ENCODE measurements around the gene ZNF513. TPM values are rescaled to one million over a fixed set of nuclear protein-coding genes. Genes with fewer than 3 reads are reported as not detected.

ZNF513 gene
- total and polyA plus RNA-seq, 4 experiments from 2014 or later: 3.7 to 20.1 (median 12.0) TPM

DNA sequence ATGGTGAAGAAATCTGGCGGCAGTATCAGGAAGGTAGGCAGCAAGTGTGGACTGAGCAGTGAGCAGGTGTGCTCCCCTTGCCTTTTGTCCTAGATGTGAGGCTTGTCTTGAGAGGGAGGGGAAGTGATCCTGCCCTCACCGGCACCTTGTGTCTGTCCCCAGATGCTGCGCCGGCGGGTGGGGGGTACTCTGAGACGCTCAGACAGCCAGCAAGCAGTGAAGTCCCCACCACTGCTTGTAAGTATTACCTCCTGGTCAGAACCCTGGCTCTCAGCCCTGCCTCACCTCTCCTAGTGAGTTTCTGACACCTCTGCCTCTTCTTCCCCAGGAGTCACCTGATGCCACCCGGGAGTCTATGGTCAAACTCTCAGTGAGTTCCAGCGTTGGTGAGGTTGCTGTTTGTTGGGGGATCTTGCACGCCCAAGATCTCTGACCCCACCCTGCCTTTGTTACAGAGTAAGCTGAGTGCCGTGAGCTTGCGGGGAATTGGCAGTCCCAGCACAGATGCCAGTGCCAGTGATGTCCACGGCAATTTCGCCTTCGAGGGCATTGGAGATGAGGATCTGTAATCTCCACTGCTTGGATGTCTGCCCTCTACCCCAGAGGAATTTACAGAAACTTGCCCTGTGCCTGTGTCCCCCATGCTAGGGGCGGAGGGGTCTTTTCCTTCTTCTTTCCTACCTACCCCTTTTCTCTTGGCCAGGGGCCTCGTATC, 4.2 kb downstream of the ZNF513 start:
- H3K27me3 ChIP-seq (ENCODE audit: insufficient read depth, low read length): no peaks in the 10 kb centered on the region
- Mint-ChIP-seq H3K4me3 (no peak overlapping the region), H3K9me3 (peaks cover 0 to 1% (median 0%) of the 10 kb centered on the region in 8 donors), H3K36me3 (peaks cover 33 to 77% of the 10 kb centered on the region in 2 donors), H3K27ac (peak overlapping the region in 1 of 7 donors; percentile 15), H3K27me3 (no peaks in the 10 kb centered on the region), H3K4me1 (peaks cover 29 to 53% (median 40%) of the 10 kb centered on the region in 4 donors)
- H3K36me3 ChIP-seq (ENCODE audit: insufficient read depth, low read length): peaks cover 55% of the 10 kb centered on the region
- no peaks in the 10 kb centered on the region for H3K9me3 ChIP-seq (ENCODE audit: control insufficient read depth in 1 of 2, low read length in 2 of 2)
- H3K27ac ChIP-seq (ENCODE audit: low read depth, low read length): no peak overlapping the region
- POLR2A ChIA-PET (ENCODE audit: partially characterized antibody): interaction anchor here (1.4 kb wide), 1 partner anchor 12 kb away, joined by 3 read pairs; no protein-coding TSS in a partner anchor
- CTCF ChIA-PET (ENCODE audit: partially characterized antibody): no interaction called here
- H3K4me1 ChIP-seq (ENCODE audit: insufficient read depth, low read length): peaks cover 37% of the 10 kb centered on the region
- DNase-seq: no peak
- no peak overlapping the region for H3K4me3 ChIP-seq (ENCODE audit: low read length in 2 of 2)
- intact Hi-C loops (cut with micrococcal nuclease): no loop called here

DNA sequence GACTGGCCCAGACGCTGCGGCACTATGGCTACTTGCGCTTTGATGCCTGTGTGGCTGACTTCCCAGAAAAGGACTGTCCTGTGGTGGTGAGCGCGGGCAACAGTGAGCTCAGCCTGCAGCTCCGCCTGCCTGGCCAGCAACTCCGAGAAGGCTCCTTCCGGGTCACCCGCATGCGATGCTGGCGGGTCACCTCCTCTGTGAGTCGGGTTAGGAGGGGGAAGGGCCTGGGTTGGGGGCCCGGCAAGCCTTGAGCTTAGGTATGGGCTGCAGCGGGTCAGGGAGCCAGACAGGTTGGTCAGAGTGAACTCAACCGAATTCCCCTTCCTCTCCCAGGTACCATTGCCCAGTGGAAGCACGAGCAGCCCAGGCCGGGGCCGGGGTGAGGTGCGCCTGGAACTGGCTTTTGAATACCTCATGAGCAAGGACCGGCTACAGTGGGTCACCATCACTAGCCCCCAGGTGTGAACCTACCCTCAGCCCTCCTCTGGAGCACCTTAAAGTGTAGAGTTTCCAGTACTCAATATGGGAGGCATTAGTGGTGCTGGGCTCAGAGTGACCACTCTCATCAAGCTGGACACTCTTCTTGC, 4.9 kb downstream of the ZNF513 start:
- H3K36me3 ChIP-seq (ENCODE audit: insufficient read depth, low read length): peaks cover 53% of the 10 kb centered on the region
- POLR2A ChIA-PET (ENCODE audit: partially characterized antibody): interaction anchor here (0.7 to 1.0 kb wide), 2 partner anchors 16 to 55 kb away, joined by 3 read pairs; no protein-coding TSS in a partner anchor
- intact Hi-C loops (cut with micrococcal nuclease): no loop called here
- CTCF ChIA-PET (ENCODE audit: partially characterized antibody): no interaction called here
- Mint-ChIP-seq H3K27me3 (no peaks in the 10 kb centered on the region), H3K4me3 (no peak overlapping the region), H3K4me1 (peaks cover 28 to 50% (median 37%) of the 10 kb centered on the region in 4 donors), H3K27ac (peak overlapping the region in 3 of 7 donors; percentile 15 to 57 (median 19)), H3K36me3 (peaks cover 33 to 74% of the 10 kb centered on the region in 2 donors), H3K9me3 (peaks cover 0 to under 1% (median 0%) of the 10 kb centered on the region in 8 donors)
- H3K4me3 ChIP-seq (ENCODE audit: low read length in 2 of 2): no peak overlapping the region
- peaks cover 35% of the 10 kb centered on the region for H3K4me1 ChIP-seq (ENCODE audit: insufficient read depth, low read length)
- H3K27ac ChIP-seq (ENCODE audit: low read depth, low read length): no peak overlapping the region
- H3K27me3 ChIP-seq (ENCODE audit: insufficient read depth, low read length): no peaks in the 10 kb centered on the region
- H3K9me3 ChIP-seq (ENCODE audit: control insufficient read depth in 1 of 2, low read length in 2 of 2): no peaks in the 10 kb centered on the region
- no peak for DNase-seq

DNA sequence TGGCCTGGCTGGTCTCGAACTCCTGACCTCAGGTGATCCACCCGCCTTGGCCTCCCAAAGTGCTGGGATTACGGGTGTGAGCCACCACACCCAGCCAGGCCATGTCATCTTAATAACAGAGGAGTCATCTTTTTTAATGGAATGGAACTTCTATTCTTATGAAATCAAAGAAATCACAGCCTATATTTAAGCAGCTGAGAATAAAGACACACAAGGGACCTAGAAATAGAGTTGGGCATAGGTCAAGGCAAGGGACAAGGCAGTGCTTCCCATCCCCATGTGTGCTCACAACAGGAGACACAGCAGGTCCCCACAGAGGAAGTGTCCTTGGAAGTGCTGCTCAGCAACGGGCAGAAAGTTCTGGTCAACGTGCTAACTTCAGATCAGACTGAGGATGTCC, 7.0 kb downstream of the ZNF513 start:
- Mint-ChIP-seq H3K4me1 (peaks cover 24 to 54% (median 35%) of the 10 kb centered on the region in 4 donors), H3K27ac (peak overlapping the region in 2 of 7 donors; percentile 18 to 35), H3K4me3 (peak overlapping the region in 2 of 8 donors; percentile 25 to 49), H3K27me3 (no peaks in the 10 kb centered on the region), H3K36me3 (peaks cover 36 to 74% of the 10 kb centered on the region in 2 donors), H3K9me3 (no peaks in the 10 kb centered on the region)
- Histone ChIP-seq H3K4me3 (ENCODE audit: low read length in 2 of 2) (no peak overlapping the region), H3K4me1 (ENCODE audit: insufficient read depth, low read length) (peaks cover 32% of the 10 kb centered on the region), H3K27ac (ENCODE audit: low read depth, low read length) (no peak overlapping the region), H3K27me3 (ENCODE audit: insufficient read depth, low read length) (no peaks in the 10 kb centered on the region), H3K9me3 (ENCODE audit: control insufficient read depth in 1 of 2, low read length in 2 of 2) (no peaks in the 10 kb centered on the region), H3K36me3 (ENCODE audit: insufficient read depth, low read length) (peaks cover 54% of the 10 kb centered on the region)
- intact Hi-C loops (cut with micrococcal nuclease): loop anchor here (5.0 kb wide), 1 partner anchor 309 kb away; no protein-coding TSS in a partner anchor
- ChIA-PET POLR2A (ENCODE audit: partially characterized antibody) (interaction anchor here (1.2 to 1.3 kb wide), 2 partner anchors 9 to 18 kb away, joined by 3 read pairs; no protein-coding TSS in a partner anchor), CTCF (ENCODE audit: partially characterized antibody) (no interaction called here)
- DNase-seq: no peak

DNA sequence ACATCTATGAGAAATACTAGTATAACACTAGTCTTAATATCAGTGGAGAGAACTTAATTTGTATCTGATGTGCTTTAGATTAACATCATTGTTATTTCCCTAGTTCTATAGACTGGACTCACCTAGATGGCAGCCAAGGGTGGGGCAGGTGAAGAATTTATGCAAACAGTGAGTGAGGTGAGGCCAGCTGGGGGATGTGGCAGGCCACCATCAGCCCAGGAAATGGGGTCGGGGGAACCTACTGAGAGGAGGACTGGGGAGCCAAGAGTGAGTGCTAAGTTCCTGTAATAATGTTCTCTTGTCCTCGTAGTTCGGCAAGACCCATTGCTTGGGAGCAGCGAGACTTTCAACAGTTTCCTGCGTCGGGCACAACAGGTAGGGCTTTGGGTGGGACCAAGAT, 7.6 kb downstream of the ZNF513 start:
- peaks cover 27 to 59% (median 38%) of the 10 kb centered on the region in 4 donors for H3K4me1 Mint-ChIP-seq
- intact Hi-C loops (cut with micrococcal nuclease): loop anchor here (5.0 kb wide), 1 partner anchor 309 kb away; no protein-coding TSS in a partner anchor

DNA sequence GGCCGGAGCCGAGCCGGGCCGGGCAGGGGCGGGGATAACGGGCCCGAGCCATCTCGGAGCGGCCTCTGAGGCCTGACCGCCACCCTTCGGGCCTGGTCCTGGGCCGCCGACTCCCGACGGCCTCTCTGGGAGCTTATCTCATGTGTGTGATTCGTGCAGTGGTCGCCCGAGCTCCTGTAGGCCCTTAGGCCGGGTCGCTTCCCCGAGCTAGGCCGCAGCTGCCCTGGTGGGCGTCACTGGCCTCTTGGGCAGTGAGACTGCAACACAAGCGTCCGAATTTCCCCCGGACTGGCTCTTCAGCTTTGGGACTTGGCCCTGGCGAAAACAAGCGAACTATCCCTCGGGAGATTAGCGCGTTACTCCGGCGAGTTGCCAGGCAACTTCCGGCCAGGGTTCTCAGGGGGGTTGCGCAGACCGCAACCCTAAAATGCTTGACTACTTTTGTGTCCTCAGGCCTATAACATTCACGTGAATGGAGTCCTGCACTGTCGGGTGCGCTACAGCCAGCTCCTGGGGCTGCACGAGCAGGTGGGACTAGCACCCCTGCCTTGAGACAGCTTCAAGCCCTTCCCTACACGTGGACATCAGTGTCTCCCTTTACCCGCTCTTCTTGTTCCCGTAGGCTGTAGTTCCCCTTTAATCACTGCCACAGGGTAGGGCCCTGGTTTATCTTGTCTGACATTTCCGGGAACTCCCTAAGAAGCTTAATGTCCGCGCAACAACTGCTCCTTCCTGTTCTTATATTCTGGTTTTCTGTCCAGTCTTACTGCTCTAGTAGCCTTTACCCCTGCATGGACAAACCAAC, 9.5 kb downstream of the ZNF513 start:
- H3K27ac Mint-ChIP-seq: peak overlapping the region; percentile 89 to 98 (median 98)
- Histone ChIP-seq H3K27ac (ENCODE audit: low read depth, low read length) (peak overlapping the region; percentile 94), H3K4me1 (ENCODE audit: insufficient read depth, low read length) (peaks cover 38% of the 10 kb centered on the region), H3K36me3 (ENCODE audit: insufficient read depth, low read length) (peaks cover 56% of the 10 kb centered on the region), H3K27me3 (ENCODE audit: insufficient read depth, low read length) (no peaks in the 10 kb centered on the region), H3K4me3 (ENCODE audit: low read length in 2 of 2) (peak overlapping the region; percentile 72 to 86), H3K9me3 (ENCODE audit: control insufficient read depth in 1 of 2, low read length in 2 of 2) (no peaks in the 10 kb centered on the region)
- no peaks in the 10 kb centered on the region for H3K9me3 Mint-ChIP-seq
- intact Hi-C loops (cut with micrococcal nuclease): loop anchor here (1.0 to 5.0 kb wide), 11 partner anchors 9 to 311 kb away; partner anchors contain the start of genes ATRAID, GTF3C2, IFT172 and NRBP1
- H3K27me3 Mint-ChIP-seq: no peaks in the 10 kb centered on the region
- peak overlapping the region; percentile 96 to 100 (median 98) for H3K4me3 Mint-ChIP-seq
- peaks cover 38 to 72% of the 10 kb centered on the region in 2 donors for H3K36me3 Mint-ChIP-seq
- DNase-seq: peak in 4 of 5 donors; percentile 24 to 53 (median 28)
- POLR2A ChIA-PET (ENCODE audit: partially characterized antibody): interaction anchor here (0.7 to 5.5 kb wide), 16 partner anchors 10 to 303 kb away, joined by 3 to 106 read pairs (median 6); partner anchors contain the start of genes ATRAID, CCDC121, GPN1 and GTF3C2
- peaks cover 28 to 58% (median 41%) of the 10 kb centered on the region in 4 donors for H3K4me1 Mint-ChIP-seq
- CTCF ChIA-PET (ENCODE audit: partially characterized antibody): interaction anchor here (1.5 to 3.3 kb wide), 4 partner anchors 8 to 48 kb away, joined by 4 to 16 read pairs (median 9); partner anchors contain the start of genes GTF3C2, MPV17 and PPM1G

More for the DNA sequence above, 7.6 kb downstream of the ZNF513 start:
- Histone ChIP-seq H3K27ac (ENCODE audit: low read depth, low read length) (no peak overlapping the region), H3K36me3 (ENCODE audit: insufficient read depth, low read length) (peaks cover 56% of the 10 kb centered on the region), H3K27me3 (ENCODE audit: insufficient read depth, low read length) (no peaks in the 10 kb centered on the region), H3K4me1 (ENCODE audit: insufficient read depth, low read length) (peaks cover 38% of the 10 kb centered on the region), H3K4me3 (ENCODE audit: low read length in 2 of 2) (no peak overlapping the region), H3K9me3 (ENCODE audit: control insufficient read depth in 1 of 2, low read length in 2 of 2) (no peaks in the 10 kb centered on the region)
- Mint-ChIP-seq H3K27me3 (no peaks in the 10 kb centered on the region), H3K27ac (peak overlapping the region; percentile 3 to 98 (median 80)), H3K4me3 (peak overlapping the region in 4 of 8 donors; percentile 26 to 75 (median 48)), H3K9me3 (no peaks in the 10 kb centered on the region), H3K36me3 (peaks cover 40 to 75% of the 10 kb centered on the region in 2 donors)
- ChIA-PET CTCF (ENCODE audit: partially characterized antibody) (no interaction called here), POLR2A (ENCODE audit: partially characterized antibody) (interaction anchor here (1.2 to 5.5 kb wide), 3 partner anchors 8 to 19 kb away, joined by 3 to 106 read pairs (median 3); partner anchors contain the start of gene ZNF513)
- DNase-seq: no peak

DNA sequence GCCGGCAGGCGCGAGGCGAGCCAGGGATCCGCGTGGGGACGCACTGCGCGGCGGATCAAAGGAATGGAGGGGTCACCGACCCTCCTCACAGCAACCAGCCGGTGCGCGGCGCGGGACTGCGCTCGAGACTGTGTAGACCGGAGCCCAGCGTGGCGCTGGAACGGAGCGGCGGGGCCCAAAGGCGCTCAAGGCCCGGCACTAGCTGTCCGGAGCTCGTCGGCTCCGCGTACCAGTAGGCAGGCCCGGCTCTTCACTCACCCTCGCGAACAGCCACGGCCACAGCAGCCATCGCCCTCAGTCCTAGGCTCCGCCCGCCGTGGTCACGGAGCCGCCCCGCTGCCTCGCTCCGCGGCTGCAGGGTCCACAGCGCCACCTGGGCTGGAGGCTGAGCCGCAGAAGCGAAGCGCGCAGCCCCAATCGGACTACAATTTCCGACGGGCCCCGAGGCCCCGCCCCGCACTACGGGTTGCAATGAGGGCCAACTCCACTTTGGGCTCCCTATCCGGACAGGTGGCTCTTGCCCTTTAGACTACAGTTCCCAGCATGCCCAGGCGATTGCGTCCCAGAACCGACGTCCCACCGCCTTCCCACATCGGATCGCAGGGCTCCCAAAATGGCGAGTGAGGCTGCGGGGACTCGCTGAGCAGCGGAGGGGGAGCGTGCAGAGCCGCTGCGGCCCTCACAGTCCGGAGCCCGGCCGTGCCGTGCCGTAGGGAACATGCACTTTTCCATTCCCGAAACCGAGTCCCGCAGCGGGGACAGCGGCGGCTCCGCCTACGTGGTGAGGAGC, 10.3 kb downstream of the ZNF513 start, which contains the start of the genes EIF2B4 and SNX17:
Gene EIF2B4, minus strand, starts transcription at position 313 of the 790 bp plus-strand sequence. Its CDS starts 24 bp downstream, at position 289.
Gene SNX17, plus strand, starts transcription at position 591 of the 790 bp plus-strand sequence. Its CDS starts 128 bp downstream, at position 719.
- peaks cover 38% of the 10 kb centered on the region for H3K4me1 ChIP-seq (ENCODE audit: insufficient read depth, low read length)
- peak within 1 kb of the TSS; percentile 72 to 86 for H3K4me3 ChIP-seq (ENCODE audit: low read length in 2 of 2)
- ChIA-PET POLR2A (ENCODE audit: partially characterized antibody) (interaction anchor here (0.7 to 5.5 kb wide), 17 partner anchors 10 to 293 kb away, joined by 3 to 106 read pairs (median 7); partner anchors contain the start of genes CCDC121, GPN1, GTF3C2 and IFT172), CTCF (ENCODE audit: partially characterized antibody) (interaction anchor here (0.8 to 3.3 kb wide), 10 partner anchors 9 to 236 kb away, joined by 3 to 16 read pairs (median 8); partner anchors contain the start of genes GTF3C2, PPM1G, PREB and ZNF513)
- H3K9me3 Mint-ChIP-seq: no peaks in the 10 kb centered on the region
- peaks cover 54% of the 10 kb centered on the region for H3K36me3 ChIP-seq (ENCODE audit: insufficient read depth, low read length)
- H3K27ac Mint-ChIP-seq: peak within 1 kb of the TSS; percentile 89 to 100 (median 98)
- H3K27me3 ChIP-seq (ENCODE audit: insufficient read depth, low read length): no peaks in the 10 kb centered on the region
- intact Hi-C loops (cut with micrococcal nuclease): loop anchor here (1.0 to 5.0 kb wide), 11 partner anchors 10 to 312 kb away; partner anchors contain the start of genes ATRAID, GTF3C2, IFT172 and NRBP1
- H3K27me3 Mint-ChIP-seq: no peaks in the 10 kb centered on the region
- H3K36me3 Mint-ChIP-seq: peaks cover 33 to 68% of the 10 kb centered on the region in 2 donors
- DNase-seq: peak; percentile 99 to 100 (median 99)
- no peaks in the 10 kb centered on the region for H3K9me3 ChIP-seq (ENCODE audit: control insufficient read depth in 1 of 2, low read length in 2 of 2)
- H3K4me3 Mint-ChIP-seq: peak within 1 kb of the TSS; percentile 96 to 100 (median 98)
- H3K27ac ChIP-seq (ENCODE audit: low read depth, low read length): peak within 1 kb of the TSS; percentile 94
- peaks cover 28 to 58% (median 41%) of the 10 kb centered on the region in 4 donors for H3K4me1 Mint-ChIP-seq
